Calu3 (cell line): ENCODE data around the gene ENHO. TPM values are rescaled to one million over a fixed set of nuclear protein-coding genes. Genes with fewer than 3 reads are reported as not detected.
A peak's percentile ranks its signal among the peaks of the same experiment; 100 is the strongest.

ENCODE experiments used
- BruUV-seq: library from RNA; stranded (reverse); fragments of 400-500 nt; replicated peaks from 2 replicates; lab custom pipeline; 2021; lab: Mats Ljungman, UMichigan
- CTCF ChIA-PET: fragments of 300-600 bp; sonication (Branson Sonifier 250); formaldehyde crosslinking; loops from one replicate; lab custom pipeline; 2022; ENCODE audit warnings: antibody characterized with exemption; lab: Charles Lee
- DNase-seq: peaks from one replicate; pipeline ENCODE4 v3.0.0; 2022
- H3K27ac Mint-ChIP-seq: one replicate; pipeline ENCODE4 v1.8.0; 2022; ENCODE audit warnings: mixed read lengths; ENCODE audit not compliant: unreplicated experiment
- H3K27me3 Mint-ChIP-seq: one replicate; pipeline ENCODE4 v1.8.0; 2022; ENCODE audit warnings: mixed read lengths; ENCODE audit not compliant: unreplicated experiment
- H3K36me3 Mint-ChIP-seq: one replicate; pipeline ENCODE4 v1.8.0; 2022; ENCODE audit warnings: mild to moderate bottlenecking, moderate library complexity, mixed read lengths; ENCODE audit not compliant: insufficient read depth, unreplicated experiment
- H3K4me1 Mint-ChIP-seq: one replicate; pipeline ENCODE4 v1.8.0; 2022; ENCODE audit warnings: mild to moderate bottlenecking, low read depth, mixed read lengths; ENCODE audit not compliant: unreplicated experiment
- H3K4me3 Mint-ChIP-seq: one replicate; pipeline ENCODE4 v1.8.0; 2022; ENCODE audit warnings: mild to moderate bottlenecking, low read depth, moderate library complexity, mixed read lengths; ENCODE audit not compliant: unreplicated experiment
- H3K9me3 Mint-ChIP-seq: one replicate; pipeline ENCODE4 v1.8.0; 2022; ENCODE audit warnings: low read depth, mixed read lengths; ENCODE audit not compliant: unreplicated experiment
- intact Hi-C: fragments of 100-400 bp; cut with micrococcal nuclease; formaldehyde crosslinking; loops from one replicate; pipeline ENCODE4 v1.10.0; 2022; ENCODE audit not compliant: unreplicated experiment
- total RNA-seq: library from RNA; stranded (reverse); gene quantifications from 2 replicates; pipeline ENCODE4 v1.2.3, GENCODE V29; 2022
- TF ChIP-seq, protein P1 (sequence below): fragments of 200-600 bp; IDR thresholded peaks from one replicate; pipeline ENCODE4 v1.8.0; 2022; ENCODE audit warnings: antibody characterized with exemption; ENCODE audit not compliant: unreplicated experiment

The ENHO gene
- total RNA-seq, 1 experiment from 2014 or later = not detected

DNA sequence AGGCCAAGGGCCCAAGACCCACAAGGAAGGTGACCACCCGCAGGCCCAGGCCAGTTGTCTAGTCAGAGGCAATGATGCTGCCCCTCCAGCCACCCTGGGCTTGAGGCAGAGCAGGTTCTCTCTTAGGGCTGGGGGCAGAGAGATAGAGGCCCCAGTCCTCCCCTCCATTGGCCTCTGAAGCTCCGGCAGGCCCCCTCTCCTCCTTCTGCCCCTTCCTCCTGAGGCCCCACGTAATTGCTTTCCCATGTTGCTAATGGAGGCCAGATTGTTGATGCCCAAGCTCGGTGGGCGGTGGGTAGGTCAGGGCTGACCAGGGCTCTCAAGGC is 26.6 kb upstream of the ENHO start:
- no TSS peak for BruUV-seq
- TF ChIP-seq, protein P1, sequence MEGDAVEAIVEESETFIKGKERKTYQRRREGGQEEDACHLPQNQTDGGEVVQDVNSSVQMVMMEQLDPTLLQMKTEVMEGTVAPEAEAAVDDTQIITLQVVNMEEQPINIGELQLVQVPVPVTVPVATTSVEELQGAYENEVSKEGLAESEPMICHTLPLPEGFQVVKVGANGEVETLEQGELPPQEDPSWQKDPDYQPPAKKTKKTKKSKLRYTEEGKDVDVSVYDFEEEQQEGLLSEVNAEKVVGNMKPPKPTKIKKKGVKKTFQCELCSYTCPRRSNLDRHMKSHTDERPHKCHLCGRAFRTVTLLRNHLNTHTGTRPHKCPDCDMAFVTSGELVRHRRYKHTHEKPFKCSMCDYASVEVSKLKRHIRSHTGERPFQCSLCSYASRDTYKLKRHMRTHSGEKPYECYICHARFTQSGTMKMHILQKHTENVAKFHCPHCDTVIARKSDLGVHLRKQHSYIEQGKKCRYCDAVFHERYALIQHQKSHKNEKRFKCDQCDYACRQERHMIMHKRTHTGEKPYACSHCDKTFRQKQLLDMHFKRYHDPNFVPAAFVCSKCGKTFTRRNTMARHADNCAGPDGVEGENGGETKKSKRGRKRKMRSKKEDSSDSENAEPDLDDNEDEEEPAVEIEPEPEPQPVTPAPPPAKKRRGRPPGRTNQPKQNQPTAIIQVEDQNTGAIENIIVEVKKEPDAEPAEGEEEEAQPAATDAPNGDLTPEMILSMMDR = no peak
- no peak overlapping the region for H3K4me3 Mint-ChIP-seq
- H3K27me3 Mint-ChIP-seq = peaks cover 51% of the 10 kb centered on the region
- DNase-seq = no peak
- H3K9me3 Mint-ChIP-seq = no peaks in the 10 kb centered on the region
- CTCF ChIA-PET = no interaction called here
- H3K27ac Mint-ChIP-seq = no peak overlapping the region
- intact Hi-C loops = loop anchor here (5.0 kb wide), 2 partner anchors 43 to 147 kb away; no protein-coding TSS in a partner anchor
- H3K36me3 Mint-ChIP-seq = no peaks in the 10 kb centered on the region
- no peaks in the 10 kb centered on the region for H3K4me1 Mint-ChIP-seq

DNA sequence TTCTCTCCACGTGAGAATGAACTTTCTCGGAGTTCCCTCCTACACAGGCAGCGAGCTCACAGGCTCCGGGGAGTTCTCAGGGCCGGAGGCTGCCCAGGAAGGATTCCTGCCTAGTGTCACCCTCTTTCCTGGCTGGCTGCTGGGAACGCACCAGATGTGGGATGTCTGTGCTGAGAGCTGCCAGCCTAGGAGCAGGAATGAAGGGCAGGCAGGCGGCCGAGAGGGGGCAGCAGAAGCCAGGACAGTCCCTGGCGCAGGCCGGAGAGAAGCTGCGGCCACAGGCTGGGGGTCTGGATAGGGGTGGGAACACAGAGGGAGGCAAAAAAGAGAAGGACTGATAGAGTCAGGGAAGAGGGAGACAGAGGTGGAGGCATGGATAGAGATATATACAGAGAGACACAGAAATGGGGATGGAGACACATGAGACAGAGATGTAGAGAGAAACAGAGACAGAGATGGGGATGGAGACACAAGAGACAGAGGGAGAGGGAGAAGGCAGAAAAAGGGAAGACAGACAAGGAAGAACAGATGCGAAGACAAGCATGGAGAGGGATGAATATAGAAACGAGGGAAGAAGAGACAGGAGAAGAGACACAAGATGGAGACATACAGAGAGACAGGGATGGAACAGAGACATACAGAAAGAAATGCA is 25.3 kb upstream of the ENHO start:
- TF ChIP-seq, protein P1 = peak; percentile 47
- peak; percentile 71 for DNase-seq
- H3K27me3 Mint-ChIP-seq = peaks cover 48% of the 10 kb centered on the region
- H3K4me1 Mint-ChIP-seq = no peaks in the 10 kb centered on the region
- intact Hi-C loops = loop anchor here (1.0 to 5.0 kb wide), 3 partner anchors 44 to 146 kb away; no protein-coding TSS in a partner anchor
- H3K4me3 Mint-ChIP-seq = no peak overlapping the region
- no peak overlapping the region for H3K27ac Mint-ChIP-seq
- H3K9me3 Mint-ChIP-seq = no peaks in the 10 kb centered on the region
- BruUV-seq = no TSS peak
- no peaks in the 10 kb centered on the region for H3K36me3 Mint-ChIP-seq
- CTCF ChIA-PET = interaction anchor here (1.1 to 1.2 kb wide), 3 partner anchors 44 to 144 kb away, joined by 7 to 22 read pairs (median 15); no protein-coding TSS in a partner anchor

DNA sequence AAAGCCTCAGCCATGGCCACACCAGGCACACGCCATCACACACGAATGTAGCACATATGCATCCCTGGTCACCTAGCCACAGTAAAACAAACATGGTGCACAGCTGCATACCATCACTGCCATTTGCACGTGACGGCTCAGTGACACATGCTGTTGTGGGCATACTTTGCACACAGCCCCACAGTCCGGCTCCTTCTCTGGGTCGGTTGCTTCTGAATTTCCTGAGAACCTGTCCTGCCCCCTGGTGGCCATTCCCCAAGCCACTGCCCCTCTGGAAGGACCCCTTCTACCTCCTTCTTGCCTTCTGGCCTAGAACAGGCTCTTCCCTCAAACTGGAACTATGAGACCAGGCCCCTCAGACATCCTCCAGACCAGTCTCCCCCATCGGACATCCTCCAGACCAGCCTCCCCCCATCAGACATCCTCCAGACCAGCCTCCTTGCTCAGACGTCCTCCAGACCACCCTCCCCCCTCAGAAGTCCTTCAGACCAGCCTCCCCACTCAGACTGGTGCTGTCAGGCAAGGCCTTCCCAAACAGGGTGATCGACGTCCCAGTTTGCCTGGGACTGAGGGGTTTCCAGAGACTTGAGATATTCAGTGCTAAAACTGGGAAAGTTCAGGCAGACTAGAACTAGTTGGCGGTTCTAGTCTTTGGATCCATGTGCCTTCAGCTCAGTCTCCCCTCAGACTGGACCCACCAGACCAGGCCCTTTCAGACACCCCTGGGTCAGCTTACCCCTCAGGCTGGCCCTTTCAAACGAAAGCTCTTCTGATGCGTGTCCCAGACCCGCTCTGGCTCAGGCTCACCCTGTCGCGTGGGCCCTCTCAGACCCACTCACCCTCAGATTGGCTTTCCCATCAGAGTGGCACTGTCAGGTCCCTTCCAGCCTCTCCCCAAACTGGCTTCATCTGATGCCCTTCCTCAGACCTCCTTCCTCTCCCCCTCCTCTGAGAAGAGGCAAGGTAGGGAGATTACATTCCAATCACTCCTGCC is 24.3 kb upstream of the ENHO start:
- no TSS peak for BruUV-seq
- H3K4me1 Mint-ChIP-seq = no peaks in the 10 kb centered on the region
- no peak overlapping the region for H3K27ac Mint-ChIP-seq
- CTCF ChIA-PET = interaction anchor here (0.9 to 1.2 kb wide), 4 partner anchors 45 to 143 kb away, joined by 4 to 22 read pairs (median 11); no protein-coding TSS in a partner anchor
- intact Hi-C loops = loop anchor here (1.0 to 5.0 kb wide), 3 partner anchors 45 to 145 kb away; no protein-coding TSS in a partner anchor
- DNase-seq = peak; percentile 70
- no peaks in the 10 kb centered on the region for H3K36me3 Mint-ChIP-seq
- TF ChIP-seq, protein P1 = peak; percentile 61
- no peaks in the 10 kb centered on the region for H3K9me3 Mint-ChIP-seq
- H3K27me3 Mint-ChIP-seq = peaks cover 48% of the 10 kb centered on the region
- no peak overlapping the region for H3K4me3 Mint-ChIP-seq

DNA sequence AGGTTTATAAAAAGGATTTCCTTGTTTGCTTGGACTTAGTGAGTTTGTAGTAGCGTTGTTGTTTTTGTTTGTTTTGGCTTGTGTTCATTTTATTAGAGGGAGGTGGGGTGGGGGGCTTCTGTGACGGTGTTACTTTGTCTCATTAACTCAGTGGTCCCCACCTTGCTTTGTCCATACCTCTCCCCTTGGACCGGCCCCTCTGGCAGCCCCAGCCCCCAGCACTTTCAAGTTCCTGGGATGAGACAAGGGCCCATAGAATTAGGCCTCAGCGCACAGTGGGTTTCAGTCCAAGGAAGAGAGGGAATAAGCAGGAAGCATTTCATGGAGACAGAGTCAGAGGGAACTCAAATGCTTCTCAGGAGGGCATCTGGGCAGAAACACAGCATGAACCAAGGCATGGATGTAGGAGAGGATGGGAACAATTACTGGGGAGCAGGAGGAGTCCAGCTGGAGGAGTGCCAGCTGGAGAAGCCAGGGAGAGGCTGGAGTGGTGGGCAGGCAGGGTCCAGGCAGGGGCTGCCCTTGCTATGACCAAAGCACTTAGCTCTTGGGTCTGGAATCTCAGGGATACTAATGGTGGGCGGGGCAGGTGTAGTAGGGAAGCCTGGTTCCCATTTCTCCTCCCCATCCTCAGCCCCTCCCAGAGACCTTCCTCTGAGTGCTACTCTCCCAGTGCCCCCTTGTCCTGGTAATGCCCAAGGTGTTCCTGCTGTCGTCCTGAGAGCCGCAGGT is 23.5 kb upstream of the ENHO start:
- CTCF ChIA-PET = interaction anchor here (0.9 kb wide), 1 partner anchor 142 kb away, joined by 4 read pairs; no protein-coding TSS in a partner anchor
- peaks cover 48% of the 10 kb centered on the region for H3K27me3 Mint-ChIP-seq
- no peak for DNase-seq
- intact Hi-C loops = loop anchor here (5.0 kb wide), 2 partner anchors 46 to 144 kb away; no protein-coding TSS in a partner anchor
- TF ChIP-seq, protein P1 = no peak
- BruUV-seq = no TSS peak
- no peaks in the 10 kb centered on the region for H3K9me3 Mint-ChIP-seq
- H3K4me3 Mint-ChIP-seq = no peak overlapping the region
- H3K36me3 Mint-ChIP-seq = no peaks in the 10 kb centered on the region
- no peaks in the 10 kb centered on the region for H3K4me1 Mint-ChIP-seq
- no peak overlapping the region for H3K27ac Mint-ChIP-seq
